GM19025 (cell line): Measurements from ENCODE around the gene SNAP29.

Experiments used
- ATAC-seq: cut with Tn5 transposase; IDR thresholded peaks from one replicate; pipeline ENCODE4 v1.9.1; 2021; ENCODE audit warnings: mild to moderate bottlenecking, low read depth, moderate library complexity; ENCODE audit not compliant: unreplicated experiment

SNAP29 gene

GRCh38 chr22:20865331-20865730 is 6.5 kb downstream of the SNAP29 start:
- no peak for ATAC-seq

GRCh38 chr22:20865875-20866445 is 7.2 kb downstream of the SNAP29 start:
- no peak for ATAC-seq

- no peak for ATAC-seq
Observed at GRCh38 chr22:20866736-20867135, 7.9 kb downstream of the SNAP29 start.

- ATAC-seq: no peak
Observed at GRCh38 chr22:20867179-20868024, 8.6 kb downstream of the SNAP29 start.

GRCh38 chr22:20868025-20868962 is 9.5 kb downstream of the SNAP29 start:
- ATAC-seq: no peak

- ATAC-seq: no peak
Observed at GRCh38 chr22:20869234-20869633, 10.4 kb downstream of the SNAP29 start.

GRCh38 chr22:20873214-20873613 is 14.4 kb downstream of the SNAP29 start:
- no peak for ATAC-seq

- no peak for ATAC-seq
Observed at GRCh38 chr22:20875296-20875695, 16.5 kb downstream of the SNAP29 start.

GRCh38 chr22:20877715-20878114 is 18.9 kb downstream of the SNAP29 start:
- no peak for ATAC-seq

- no peak for ATAC-seq
Observed at GRCh38 chr22:20881231-20881630, 22.4 kb downstream of the SNAP29 start.

- ATAC-seq: no peak
Observed at GRCh38 chr22:20881869-20882815, 23.3 kb downstream of the SNAP29 start.

- ATAC-seq: no peak
Observed at GRCh38 chr22:20882855-20883254, 24.0 kb downstream of the SNAP29 start.

GRCh38 chr22:20884454-20884853 is 25.6 kb downstream of the SNAP29 start:
- no peak for ATAC-seq

- ATAC-seq: no peak
Observed at GRCh38 chr22:20885017-20885556, 26.3 kb downstream of the SNAP29 start.

GRCh38 chr22:20885557-20886323 is 26.9 kb downstream of the SNAP29 start:
- no peak for ATAC-seq

- no peak for ATAC-seq
Observed at GRCh38 chr22:20887375-20887774, 28.6 kb downstream of the SNAP29 start.

- ATAC-seq: no peak
Observed at GRCh38 chr22:20889025-20889704, 30.4 kb downstream of the SNAP29 start.

- ATAC-seq: no peak
Observed at GRCh38 chr22:20889904-20890540, 31.2 kb downstream of the SNAP29 start.
